MV-4-11 (cell line): ENCODE data around the gene ZBTB46.
"Not testable (repeated sequence)": the region's sequence is repeated elsewhere in the genome, so short reads cannot be mapped to it uniquely, and the experiment has no call there.

Experiments used
- DNase-seq: peaks from one replicate; lab custom pipeline; 2025; lab: John Stamatoyannopoulos, UW

The ZBTB46 gene

DNA sequence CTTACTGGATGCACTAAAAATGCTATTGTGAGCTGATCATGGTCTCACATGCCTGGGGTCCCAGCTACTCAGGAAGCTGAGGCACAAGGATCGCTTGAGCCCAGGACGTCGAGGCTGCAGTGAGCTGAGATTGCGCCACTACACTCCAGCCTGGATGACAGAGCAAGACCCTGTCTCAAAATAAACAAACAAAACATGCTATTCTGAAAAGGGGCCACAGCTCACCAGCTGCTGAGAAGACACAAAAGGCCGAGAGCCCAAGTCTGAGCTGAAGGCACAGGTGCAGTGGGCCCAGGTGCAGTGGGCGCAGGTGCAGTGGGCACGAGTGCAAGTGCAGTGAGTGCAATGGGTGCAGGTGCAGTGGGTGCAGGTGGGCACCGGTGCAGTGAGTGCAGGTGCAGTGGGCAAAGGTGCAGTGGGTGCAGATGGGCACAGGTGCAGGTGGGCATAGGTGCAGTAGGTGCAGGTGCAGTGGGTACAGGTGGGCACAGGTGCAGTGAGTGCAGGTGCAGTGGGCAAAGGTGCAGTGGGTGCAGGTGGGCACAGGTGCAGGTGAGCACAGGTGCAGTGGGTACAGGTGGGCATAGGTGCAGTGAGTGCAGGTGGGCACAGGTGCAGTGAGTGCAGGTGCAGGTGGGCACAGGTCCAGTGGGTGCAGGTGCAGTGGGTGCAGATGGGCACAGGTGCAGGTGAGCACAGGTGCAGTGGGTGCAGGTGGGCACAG, 16.0 kb downstream of the ZBTB46 start:
- DNase-seq = no peak

DNA sequence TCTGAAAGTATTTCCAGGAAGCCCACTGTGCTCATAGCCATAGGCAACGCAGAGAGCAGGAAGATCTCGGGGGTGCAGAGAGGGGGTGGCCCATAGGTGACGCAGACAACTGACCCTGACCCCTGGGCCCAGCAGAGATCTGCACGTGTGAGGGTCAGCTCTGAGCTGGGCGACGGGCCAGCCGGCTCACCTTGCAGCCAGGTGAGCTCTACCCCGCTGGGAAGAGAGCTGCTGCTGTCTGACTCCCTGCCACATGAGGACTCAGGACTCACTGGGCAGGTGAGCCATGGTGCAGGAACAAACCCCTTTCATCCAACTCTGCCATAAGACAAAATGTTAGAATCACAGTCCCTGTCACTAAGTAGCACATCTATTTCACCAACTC, 19.6 kb downstream of the ZBTB46 start:
- DNase-seq = no peak

DNA sequence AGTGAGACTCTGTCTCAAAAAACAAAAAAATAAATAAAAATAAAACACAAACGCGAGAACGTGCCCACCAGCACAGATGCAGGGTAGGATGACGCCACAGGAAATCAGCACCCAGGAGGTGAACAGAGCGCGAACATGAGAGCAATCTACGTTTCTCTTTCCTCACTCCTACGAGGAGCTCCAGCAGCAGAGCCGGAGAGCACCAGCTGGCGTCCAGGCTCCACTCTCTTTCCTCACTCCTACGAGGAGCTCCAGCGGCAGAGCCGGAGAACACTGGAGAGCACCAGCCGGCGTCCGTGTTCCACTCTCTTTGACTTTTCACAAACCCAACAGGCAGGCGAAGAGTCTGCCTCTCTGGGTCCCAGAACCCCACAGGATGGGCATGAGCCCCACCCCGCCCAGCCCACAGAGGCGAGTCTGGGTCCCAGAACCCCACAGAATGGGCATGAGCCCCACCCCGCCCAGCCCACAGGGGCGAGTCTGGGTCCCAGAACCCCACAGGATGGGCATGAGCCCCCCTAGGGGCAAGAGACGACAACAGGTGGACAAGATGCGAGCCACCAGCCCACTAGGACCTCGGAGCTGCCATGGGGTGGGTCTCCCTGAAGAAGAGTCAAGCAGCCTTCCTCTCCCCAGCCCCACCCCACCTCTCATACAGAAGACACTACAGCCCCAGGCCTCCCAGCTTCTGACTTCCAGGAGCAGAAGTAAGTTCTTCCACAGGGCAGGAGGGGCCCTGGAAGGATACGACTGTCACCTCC, 20.2 kb downstream of the ZBTB46 start:
- no peak for DNase-seq

DNA sequence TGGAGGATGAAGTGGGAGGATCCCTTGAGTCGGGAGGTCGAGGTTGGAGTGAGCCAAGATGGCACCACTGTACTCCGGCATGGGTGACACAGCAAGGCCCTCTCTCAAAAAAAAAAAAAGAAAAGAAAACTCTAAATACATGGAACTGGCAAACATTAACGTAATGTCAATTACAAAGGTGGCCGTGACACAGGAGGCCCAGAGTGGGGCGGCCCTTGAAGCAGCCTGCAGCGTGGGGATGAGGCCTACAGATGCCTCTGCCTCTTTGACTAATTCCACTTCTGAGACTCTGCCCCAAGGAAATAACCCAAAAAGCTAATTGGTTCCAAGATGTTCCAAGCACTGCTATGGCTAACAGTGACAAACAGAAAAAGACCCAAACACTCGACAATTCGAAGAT, 21.2 kb downstream of the ZBTB46 start:
- DNase-seq = no peak

GRCh38 chr20:63808964-63809674, 21.9 kb downstream of the ZBTB46 start:
- no peak for DNase-seq

DNA sequence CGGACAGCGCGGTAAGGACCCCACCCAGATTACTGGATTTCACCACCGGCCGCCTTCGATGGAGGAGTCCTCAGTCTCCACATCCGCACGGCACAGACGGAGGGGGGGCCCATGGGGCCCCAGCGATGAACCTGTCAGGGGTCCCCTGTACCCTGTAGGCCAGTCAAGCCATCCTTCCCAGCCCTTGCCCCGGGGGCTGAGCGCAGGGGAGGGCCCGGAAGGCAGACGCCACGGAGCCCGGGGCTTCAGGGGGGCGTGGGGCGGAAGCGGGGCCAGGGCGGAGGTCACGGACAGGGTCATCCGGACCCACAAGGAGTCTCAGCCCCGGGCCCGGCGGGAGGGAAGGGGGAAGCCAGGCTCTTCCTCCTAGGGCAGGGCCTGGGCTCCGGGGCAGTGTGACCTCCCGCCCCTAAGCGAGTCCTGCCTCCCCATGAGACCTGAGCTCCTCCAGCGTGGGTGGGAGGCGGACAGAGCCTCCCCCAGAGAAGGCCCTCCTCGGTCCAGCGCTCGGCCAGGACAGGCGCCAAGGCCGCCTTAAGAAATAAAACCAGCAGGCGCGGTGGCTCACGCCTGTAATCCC, 22.8 kb downstream of the ZBTB46 start:
- DNase-seq = no peak

- no peak for DNase-seq
Observed at GRCh38 chr20:63807654-63808053, 23.4 kb downstream of the ZBTB46 start.

GRCh38 chr20:63804308-63804636, 26.8 kb downstream of the ZBTB46 start:
- no peak for DNase-seq

- DNase-seq = peak; percentile 24
Observed at GRCh38 chr20:63802469-63803240, 28.4 kb downstream of the ZBTB46 start.

- DNase-seq = peak; percentile 37
Observed at GRCh38 chr20:63801174-63801573, 29.9 kb downstream of the ZBTB46 start.

GRCh38 chr20:63800411-63800810, 30.7 kb downstream of the ZBTB46 start:
- not testable (repeated sequence) for DNase-seq

- DNase-seq = peak; percentile 76
Observed at GRCh38 chr20:63799127-63799526, 31.9 kb downstream of the ZBTB46 start.

- DNase-seq = not testable (repeated sequence)
Observed at GRCh38 chr20:63797175-63797574, 33.9 kb downstream of the ZBTB46 start.

DNA sequence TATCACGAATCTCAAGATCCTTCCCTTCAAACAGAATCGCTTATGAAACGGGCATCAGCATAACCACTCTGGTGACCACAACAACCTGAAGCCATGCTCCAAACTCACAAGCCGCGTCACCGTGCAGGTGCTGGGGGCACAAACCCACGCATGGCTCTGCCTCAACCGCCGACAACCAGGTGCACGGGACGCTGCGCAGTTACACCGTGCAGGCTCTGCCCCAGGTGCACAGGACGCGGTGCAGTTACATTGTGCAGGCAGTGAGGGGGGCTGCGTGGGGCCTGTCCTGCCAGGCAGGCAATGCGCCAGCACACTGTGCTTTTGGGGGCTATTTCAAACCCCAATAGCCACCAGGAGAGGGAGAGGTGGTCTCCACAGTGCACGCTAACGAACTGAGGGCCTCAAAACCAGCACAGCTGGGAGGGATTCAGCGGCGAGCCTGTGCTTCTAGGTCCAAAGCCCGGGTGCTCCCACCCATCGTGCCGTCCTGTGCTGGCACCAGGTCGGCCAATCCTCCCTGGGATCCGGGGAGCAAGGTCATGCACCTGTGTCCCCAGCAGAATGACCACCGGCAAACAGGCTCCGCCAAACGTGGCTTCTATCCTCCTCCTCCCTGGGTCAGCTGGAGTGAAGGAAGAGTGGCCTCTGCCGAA, 35.8 kb downstream of the ZBTB46 start:
- DNase-seq = no peak

DNA sequence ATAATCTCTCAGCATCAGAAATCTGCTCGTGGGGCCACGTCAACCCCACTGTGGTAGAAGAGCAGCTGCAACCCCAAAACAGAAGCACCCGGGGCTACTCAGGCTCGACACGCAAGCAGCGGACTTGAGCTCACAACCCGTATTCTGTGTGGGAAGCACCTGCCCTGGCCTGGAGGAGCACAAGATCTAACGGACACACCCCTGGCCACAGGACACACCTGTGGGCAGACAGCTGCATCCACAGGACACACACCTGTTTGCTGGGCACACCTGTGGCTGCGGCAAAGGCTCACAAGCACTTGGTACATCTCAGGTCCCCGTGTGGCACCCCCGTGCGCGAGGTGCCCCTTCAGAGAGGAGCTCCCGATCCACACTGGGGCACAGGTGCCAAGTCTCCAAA, 36.5 kb downstream of the ZBTB46 start:
- no peak for DNase-seq

DNA sequence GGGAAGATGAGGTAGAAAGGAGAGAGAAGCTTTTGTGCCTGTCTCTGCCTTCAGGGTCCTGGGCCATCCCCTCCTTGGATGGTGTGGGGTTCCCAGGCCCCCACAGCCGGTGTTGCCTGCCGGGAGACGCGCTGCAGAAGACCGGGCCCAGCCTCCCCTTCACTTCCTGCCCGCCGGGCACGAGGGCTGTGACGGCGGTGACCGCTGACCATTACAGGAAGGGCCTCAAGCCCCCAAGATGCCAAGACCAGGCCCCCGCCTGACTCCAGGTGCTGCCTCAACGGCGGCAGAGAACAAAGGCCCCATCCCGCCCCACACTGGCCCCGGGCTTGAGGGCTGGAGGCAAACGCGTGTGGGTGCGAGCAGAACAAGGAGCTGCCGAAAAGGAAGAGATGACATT, 38.2 kb downstream of the ZBTB46 start:
- no peak for DNase-seq

DNA sequence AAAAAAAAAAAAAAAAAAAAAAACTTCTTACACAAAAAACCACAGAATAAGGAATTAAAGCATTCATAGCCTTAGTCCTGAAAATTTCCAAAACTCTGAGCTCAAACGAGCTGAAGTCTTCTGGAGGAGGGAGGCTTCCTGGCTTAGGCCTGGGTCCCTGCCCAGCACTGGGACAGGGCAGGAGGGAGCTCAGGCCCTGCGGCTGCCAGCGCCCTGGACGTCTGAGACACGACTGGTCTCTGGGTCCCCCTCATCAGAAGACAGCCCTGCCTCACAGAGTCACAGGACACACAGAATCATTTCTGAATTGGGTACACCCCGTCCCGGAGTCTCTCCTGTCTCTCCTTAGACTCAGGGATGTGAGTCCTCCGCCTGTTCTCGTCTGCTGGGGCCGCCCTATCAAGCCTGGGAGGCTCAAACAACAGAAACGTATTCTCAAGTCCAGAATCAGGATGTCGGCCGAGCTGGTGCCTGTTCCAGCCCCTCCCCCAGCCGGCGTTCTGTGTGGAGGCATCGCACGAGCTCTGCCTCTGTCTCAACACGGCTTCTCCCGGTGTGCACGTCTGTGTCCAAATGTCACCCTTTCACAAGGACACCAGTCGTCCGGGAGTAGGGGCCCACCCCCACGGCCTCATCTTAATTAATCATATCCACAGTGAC, 39.4 kb downstream of the ZBTB46 start:
- DNase-seq = no peak

DNA sequence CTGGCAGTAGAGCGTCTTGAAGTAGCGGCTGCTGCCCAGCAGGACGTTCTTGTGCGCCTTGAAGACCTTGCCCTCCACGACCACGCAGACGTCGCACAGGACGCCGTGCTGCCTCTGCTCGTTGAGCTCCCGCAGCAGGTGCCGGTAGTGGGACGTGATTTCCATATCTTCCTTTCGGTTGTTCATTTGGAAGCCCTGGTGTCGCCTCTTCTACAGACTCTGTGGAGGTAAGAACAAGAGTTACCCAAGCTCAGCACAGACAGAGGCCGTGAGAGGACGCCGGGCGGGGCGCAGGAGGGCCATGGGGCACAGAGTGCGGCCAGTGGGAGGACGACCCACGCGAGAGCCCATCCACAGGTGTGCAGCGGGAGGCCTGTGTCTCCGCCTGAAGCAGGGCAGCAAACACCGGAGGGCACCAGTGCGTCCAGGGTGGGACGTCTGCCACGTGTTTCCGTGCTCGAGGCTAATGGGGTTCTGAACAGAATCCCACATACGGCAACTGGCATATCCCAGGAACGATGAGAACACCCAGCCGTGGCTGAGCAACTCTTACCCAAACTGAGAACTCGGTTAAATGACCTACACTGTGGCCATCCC, 40.4 kb downstream of the ZBTB46 start:
- no peak for DNase-seq

- no peak for DNase-seq
Observed at GRCh38 chr20:63789836-63790571, 41.1 kb downstream of the ZBTB46 start.

DNA sequence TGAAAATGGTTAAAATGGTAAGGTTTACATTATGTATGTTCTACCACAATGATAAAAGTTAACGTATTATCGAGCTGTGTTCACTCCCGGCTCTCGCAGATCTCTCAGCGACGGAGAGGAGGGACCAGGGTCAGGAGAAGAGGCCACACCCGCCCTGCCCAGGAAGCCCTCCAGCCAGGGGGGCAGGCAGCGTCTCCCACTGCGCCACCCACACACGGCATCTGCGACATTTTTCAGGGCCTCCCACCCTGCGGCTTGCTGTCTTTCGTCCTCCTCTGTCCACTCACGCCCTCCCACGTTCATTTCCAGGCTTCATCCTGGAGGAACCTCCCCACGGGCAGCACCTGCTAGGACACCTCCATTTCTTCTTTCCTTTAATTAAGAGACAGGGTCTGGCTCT, 43.3 kb downstream of the ZBTB46 start:
- DNase-seq = no peak
